Ovary (tissue), 9 donors: ENCODE measurements around the gene OR51E2. TPM values are rescaled to one million over a fixed set of nuclear protein-coding genes. Genes with fewer than 3 reads are reported as not detected.

ENCODE experiments used
- DNase-seq, 5 donors: peaks; one replicate each; pipeline ENCODE4 v3.0.0-alpha.2; 2019 to 2020
- H3K27ac ChIP-seq, 2 donors: fragments of 200-600 bp; one replicate each; pipeline versions ENCODE4 v1.5.1 to v1.8.0; 2019 to 2022
- H3K27me3 ChIP-seq: fragments of 200-600 bp; one replicate; pipeline ENCODE4 v1.8.0; 2022
- H3K36me3 ChIP-seq: fragments of 200-600 bp; sonication (generic); one replicate; pipeline ENCODE4 v1.5.1; 2019
- H3K4me1 ChIP-seq: one replicate; pipeline ENCODE4 v1.8.1; 2013; ENCODE audit warnings: mild to moderate bottlenecking, moderate library complexity; ENCODE audit not compliant: insufficient read depth
- H3K4me3 ChIP-seq: fragments of 200-600 bp; sonication (generic); one replicate; pipeline ENCODE4 v1.5.1; 2017
- H3K9me3 ChIP-seq, 2 donors: fragments of 200-600 bp in 1 of 2; sonication (generic) in 1 of 2; one replicate each; pipeline versions ENCODE4 v1.5.1 to v1.8.1; 2013 to 2019; ENCODE audit warnings: mild to moderate bottlenecking in 1 of 2, moderate library complexity in 1 of 2
- EP300 ChIP-seq: sonication (generic); formaldehyde crosslinking; IDR thresholded peaks from one replicate; pipeline ENCODE4 v1.6.1; 2017; ENCODE audit warnings: antibody characterized with exemption
- POLR2A ChIP-seq: fragments of 450-650 bp; IDR thresholded peaks from one replicate; pipeline ENCODE4 v1.6.1; 2017; ENCODE audit warnings: antibody characterized with exemption, mild to moderate bottlenecking, moderate library complexity
- WGBS, 3 donors: extraction: QIAGEN DNeasy Blood & Tissue Kit in 1 of 3; methylation state at CpG; one replicate each; pipeline versions ENCODE4 v1.1.5 to v1.1.7; 2013 to 2017; 5-methylcytosine and 5-hydroxymethylcytosine counted together
- intact Hi-C, 4 donors: fragments of 100-400 bp; cut with DNase I; formaldehyde crosslinking; loops; one replicate each; pipeline versions ENCODE4 v1.11.0 to v1.15.1; 2022 to 2023
- polyA plus RNA-seq, 2 donors: library from polyadenylated mRNA; stranded (reverse); fragments of 200-250 nt in 1 of 2; fragments of 350-450 nt in 1 of 2; fragmentation: Illumina TruSeq in 1 of 2; extraction: RNeasy Lipid Tissue Mini Kit (QIAGEN cat#74804) in 1 of 2; gene quantifications; one replicate each; pipeline ENCODE4 v1.2.3, GENCODE V29; 2013 to 2014
- total RNA-seq, 7 donors: library from RNA; depleted of rRNA in 2 of 7; stranded (reverse); fragments of >200 nt in 2 of 7; fragmentation: NEBNext Ultra II Directional in 3 of 7; extraction: Animal tissue kit (Norgen Biotek cat#: 25700) in 3 of 7; gene quantifications; one replicate each; pipeline versions ENCODE4 v1.1.0 to v1.2.4, GENCODE V29; 2016 to 2023
- TF ChIP-seq, protein P1 (sequence below), 3 donors: fragments of 450-650 bp in 2 of 3; fragments of 200-600 bp in 1 of 3; IDR thresholded peaks; one replicate each; pipeline versions ENCODE4 v1.5.1 to v1.8.0; 2016 to 2022; ENCODE audit warnings: antibody characterized with exemption in 3 of 3, mild to moderate bottlenecking in 1 of 3
- donor health status: DM: no; HTN: no; CAD: no; lungs with moderate emphysema.
- donor health status: DM: no; HTN: no; CAD: no.
- donor health status: Bipolar disorder and iron deficiency.
- donor health status: DM: yes; HTN: yes; CAD: no.
- donor health status: DM: no; HTN: no; CAD: no.
- donor health status: DM: yes; HTN: yes; CAD: no.

The OR51E2 gene
- total and polyA plus RNA-seq, 9 donors = 0.11 to 2.0 (median 0.46) TPM; not detected in 3

DNA sequence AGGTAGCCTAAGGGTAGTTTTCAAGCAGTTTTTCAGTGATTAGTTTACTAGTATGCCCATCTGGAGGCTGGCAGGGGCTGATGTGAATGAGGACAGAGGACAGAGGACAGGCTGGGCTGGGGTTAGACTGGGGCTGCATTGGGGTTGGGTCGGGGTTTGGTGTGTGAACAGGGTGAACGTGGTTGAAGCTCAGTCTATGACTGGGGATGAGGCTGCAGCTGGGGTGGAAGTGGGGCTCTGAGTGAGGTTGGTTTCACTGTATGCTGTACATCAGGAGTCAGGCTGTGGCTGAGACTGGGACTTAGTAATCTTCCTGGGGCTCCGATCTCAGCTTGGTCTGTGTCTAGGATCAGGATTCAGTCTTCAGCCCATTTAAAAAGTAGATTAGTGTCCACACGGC is 53.4 kb downstream of the OR51E2 start:
- Histone ChIP-seq H3K9me3 (no peaks in the 10 kb centered on the region), H3K27ac (no peak overlapping the region), H3K36me3 (no peaks in the 10 kb centered on the region), H3K4me1 (peaks cover 10% of the 10 kb centered on the region), H3K4me3 (no peak overlapping the region), H3K27me3 (no peaks in the 10 kb centered on the region)
- TF ChIP-seq POLR2A = no peak
- TF ChIP-seq, protein P1, sequence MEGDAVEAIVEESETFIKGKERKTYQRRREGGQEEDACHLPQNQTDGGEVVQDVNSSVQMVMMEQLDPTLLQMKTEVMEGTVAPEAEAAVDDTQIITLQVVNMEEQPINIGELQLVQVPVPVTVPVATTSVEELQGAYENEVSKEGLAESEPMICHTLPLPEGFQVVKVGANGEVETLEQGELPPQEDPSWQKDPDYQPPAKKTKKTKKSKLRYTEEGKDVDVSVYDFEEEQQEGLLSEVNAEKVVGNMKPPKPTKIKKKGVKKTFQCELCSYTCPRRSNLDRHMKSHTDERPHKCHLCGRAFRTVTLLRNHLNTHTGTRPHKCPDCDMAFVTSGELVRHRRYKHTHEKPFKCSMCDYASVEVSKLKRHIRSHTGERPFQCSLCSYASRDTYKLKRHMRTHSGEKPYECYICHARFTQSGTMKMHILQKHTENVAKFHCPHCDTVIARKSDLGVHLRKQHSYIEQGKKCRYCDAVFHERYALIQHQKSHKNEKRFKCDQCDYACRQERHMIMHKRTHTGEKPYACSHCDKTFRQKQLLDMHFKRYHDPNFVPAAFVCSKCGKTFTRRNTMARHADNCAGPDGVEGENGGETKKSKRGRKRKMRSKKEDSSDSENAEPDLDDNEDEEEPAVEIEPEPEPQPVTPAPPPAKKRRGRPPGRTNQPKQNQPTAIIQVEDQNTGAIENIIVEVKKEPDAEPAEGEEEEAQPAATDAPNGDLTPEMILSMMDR (IDR thresholded peaks at IDR 0.05) = no peak
- no peak for TF ChIP-seq EP300
- intact Hi-C loops = no loop called here
- 19 to 43% (median 20%) methylated on average over 4 of the region's 4 CpGs for WGBS, 3 donors
- no peak for DNase-seq

DNA sequence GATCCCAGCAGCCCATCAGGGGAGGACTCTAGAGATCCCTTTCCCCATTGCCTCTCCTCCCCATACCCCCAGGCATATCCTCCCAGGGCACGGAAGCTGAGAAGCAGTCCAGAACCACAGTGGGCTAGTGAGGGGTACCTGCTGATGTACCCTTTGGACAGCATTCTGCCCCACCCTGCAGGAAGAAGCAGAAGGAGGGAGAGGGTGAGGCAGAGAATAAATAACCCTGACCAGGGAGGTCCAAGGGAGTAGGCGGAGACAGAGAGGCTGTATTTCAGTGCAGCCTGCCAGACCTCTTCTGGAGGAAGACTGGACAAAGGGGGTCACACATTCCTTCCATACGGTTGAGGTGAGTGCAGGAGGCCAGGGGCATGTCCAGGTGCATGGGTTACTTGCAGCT is 54.0 kb downstream of the OR51E2 start, which contains the start of gene OR51E1:
TSS of gene OR51E1 (plus strand) at position 301 of the 400 bp plus-strand sequence. CDS start 8,545 bp downstream, outside the sequence.
- no peaks in the 10 kb centered on the region for H3K36me3 ChIP-seq
- no peaks in the 10 kb centered on the region for H3K27me3 ChIP-seq
- WGBS, 3 donors = 59 to 73% (median 63%) methylated on average over 3 of the region's 3 CpGs
- no peaks in the 10 kb centered on the region for H3K9me3 ChIP-seq
- DNase-seq = no peak
- no peak within 1 kb of the TSS for H3K4me3 ChIP-seq
- peaks cover 10% of the 10 kb centered on the region for H3K4me1 ChIP-seq
- intact Hi-C loops = no loop called here
- no peak for TF ChIP-seq POLR2A
- TF ChIP-seq, protein P1 (IDR thresholded peaks at IDR 0.05) = no peak
- TF ChIP-seq EP300 = no peak
- H3K27ac ChIP-seq = no peak within 1 kb of the TSS

DNA sequence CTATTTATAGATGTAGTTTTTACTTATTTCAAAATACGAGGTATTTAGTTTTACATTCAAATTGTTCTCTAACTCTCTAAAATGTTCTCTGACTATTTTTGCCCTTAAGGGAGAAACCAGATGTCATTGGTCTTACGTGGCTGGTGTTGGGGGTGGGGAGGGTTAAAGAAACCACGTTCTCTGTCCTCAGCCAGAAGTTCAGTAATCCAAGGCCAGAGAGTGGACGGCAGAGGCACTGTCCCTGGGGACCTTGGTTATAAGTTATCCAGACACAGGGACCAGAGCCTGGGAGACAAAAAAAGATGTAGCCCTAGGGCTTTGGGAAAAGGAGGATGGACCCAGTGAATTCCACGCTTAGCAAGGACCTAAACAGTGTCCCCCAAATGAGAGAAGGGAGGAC is 54.6 kb downstream of the OR51E2 start:
- Histone ChIP-seq H3K4me1 (peaks cover 9% of the 10 kb centered on the region), H3K9me3 (no peaks in the 10 kb centered on the region), H3K4me3 (no peak overlapping the region), H3K27ac (no peak overlapping the region), H3K36me3 (no peaks in the 10 kb centered on the region), H3K27me3 (no peaks in the 10 kb centered on the region)
- DNase-seq = no peak
- 13 to 20% (median 15%) methylated on average over 5 of the region's 5 CpGs for WGBS, 3 donors
- TF ChIP-seq POLR2A = no peak
- TF ChIP-seq EP300 = no peak
- TF ChIP-seq, protein P1 (IDR thresholded peaks at IDR 0.05) = no peak
- intact Hi-C loops = no loop called here

DNA sequence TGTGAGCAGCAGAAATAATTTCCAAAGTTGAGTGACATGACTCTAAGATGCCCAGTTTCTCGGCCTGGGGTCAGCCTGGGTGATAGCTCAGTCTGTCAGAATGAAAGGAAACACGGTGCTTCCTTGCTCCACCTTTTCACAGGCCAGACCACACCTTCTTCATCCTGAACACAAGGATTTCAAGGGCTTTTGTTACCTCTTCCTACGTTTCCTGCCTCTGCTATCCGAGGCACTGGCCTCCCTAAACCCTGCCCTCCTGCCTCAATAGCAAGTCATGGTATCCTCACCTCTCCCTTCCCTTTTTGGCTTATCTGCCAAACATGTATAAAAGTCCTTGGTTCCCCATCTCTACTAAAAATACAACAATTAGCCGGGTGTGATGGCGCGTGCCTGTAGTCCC is 55.6 kb downstream of the OR51E2 start:
- Histone ChIP-seq H3K36me3 (no peaks in the 10 kb centered on the region), H3K4me1 (peaks cover 9% of the 10 kb centered on the region), H3K27ac (no peak overlapping the region), H3K9me3 (no peaks in the 10 kb centered on the region), H3K27me3 (no peaks in the 10 kb centered on the region), H3K4me3 (no peak overlapping the region)
- no peak for DNase-seq
- intact Hi-C loops = no loop called here
- TF ChIP-seq EP300 (no peak), POLR2A (no peak)
- TF ChIP-seq, protein P1 (IDR thresholded peaks at IDR 0.05) = no peak
- WGBS, 3 donors = 78 to 90% (median 85%) methylated on average over 7 of the region's 7 CpGs
